HG02571 (cell line): ENCODE results near the gene NCK2.
"Not testable (repeated sequence)": the region's sequence is repeated elsewhere in the genome, so short reads cannot be mapped to it uniquely, and the experiment has no call there.

ENCODE experiments used
- ATAC-seq: cut with Tn5 transposase; IDR thresholded peaks from one replicate; pipeline ENCODE4 v1.9.1; 2021; ENCODE audit warnings: mild to moderate bottlenecking, moderate library complexity; ENCODE audit not compliant: unreplicated experiment

The NCK2 gene

GRCh38 chr2:105883911-105884694 lies 139.4 kb downstream of the NCK2 start:
- no peak for ATAC-seq

- ATAC-seq: no peak
Measured at GRCh38 chr2:105885456-105885855, 140.7 kb downstream of the NCK2 start.

- ATAC-seq: no peak
Measured at GRCh38 chr2:105886029-105886454, 141.3 kb downstream of the NCK2 start.

GRCh38 chr2:105886687-105887086 lies 142.0 kb downstream of the NCK2 start:
- ATAC-seq: no peak

GRCh38 chr2:105887256-105887655 lies 142.5 kb downstream of the NCK2 start:
- ATAC-seq: no peak

GRCh38 chr2:105888625-105889024 lies 143.9 kb downstream of the NCK2 start:
- ATAC-seq: no peak

- ATAC-seq: no peak
Measured at GRCh38 chr2:105889046-105889445, 144.3 kb downstream of the NCK2 start.

GRCh38 chr2:105890111-105890510 lies 145.4 kb downstream of the NCK2 start:
- no peak for ATAC-seq

- ATAC-seq: no peak
Measured at GRCh38 chr2:105890856-105891255, 146.1 kb downstream of the NCK2 start.

- ATAC-seq: no peak
Measured at GRCh38 chr2:105893011-105893995, 148.6 kb downstream of the NCK2 start.

- no peak for ATAC-seq
Measured at GRCh38 chr2:105894327-105894944, 149.7 kb downstream of the NCK2 start.

- ATAC-seq: no peak
Measured at GRCh38 chr2:105895990-105896764, 151.5 kb downstream of the NCK2 start.

- no peak for ATAC-seq
Measured at GRCh38 chr2:105896765-105897163, 152.1 kb downstream of the NCK2 start.

GRCh38 chr2:105897694-105898093 lies 153.0 kb downstream of the NCK2 start:
- not testable (repeated sequence) for ATAC-seq

GRCh38 chr2:105903051-105903674 lies 158.5 kb downstream of the NCK2 start:
- no peak for ATAC-seq

GRCh38 chr2:105904938-105905337 lies 160.2 kb downstream of the NCK2 start:
- ATAC-seq: peak; percentile 85

- ATAC-seq: no peak
Measured at GRCh38 chr2:105906481-105906880, 161.8 kb downstream of the NCK2 start.

- no peak for ATAC-seq
Measured at GRCh38 chr2:105907184-105907583, 162.5 kb downstream of the NCK2 start.

- ATAC-seq: no peak
Measured at GRCh38 chr2:105909215-105909614, 164.5 kb downstream of the NCK2 start.
